Lung (tissue), 12 donors: ENCODE measurements around the gene RAB7B. TPM values are rescaled to one million over a fixed set of nuclear protein-coding genes. Genes with fewer than 3 reads are reported as not detected.

ENCODE experiments used
- ATAC-seq: fragments of 200-7000 bp; cut with Tn5 transposase; one replicate; pipeline ENCODE4 v1.9.1; 2020; ENCODE audit warnings: moderate number of reproducible peaks; ENCODE audit not compliant: insufficient read depth, low FRiP score
- DNase-seq, 3 donors: peaks; one replicate each; pipeline ENCODE4 v3.0.0-alpha.2; 2013 to 2017
- H3K27ac ChIP-seq, 2 donors: one replicate each; pipeline ENCODE4 v1.5.1; 2013; ENCODE audit warnings: mild to moderate bottlenecking in 2 of 2, moderate library complexity in 2 of 2, control low read depth in 1 of 2, inconsistent platforms in 1 of 2, low read depth in 1 of 2, low read length in 1 of 2
- H3K27me3 ChIP-seq, 3 donors: one replicate each; pipeline ENCODE4 v1.5.1; 2013; ENCODE audit warnings: low read length in 2 of 3; ENCODE audit not compliant: control insufficient read depth in 3 of 3, insufficient read depth in 3 of 3
- H3K36me3 ChIP-seq, 4 donors: one replicate each; pipeline ENCODE4 v1.5.1; 2013; ENCODE audit warnings: low read length in 4 of 4, mild to moderate bottlenecking in 1 of 4, moderate library complexity in 1 of 4; ENCODE audit not compliant: control insufficient read depth in 4 of 4, insufficient read depth in 4 of 4
- H3K4me1 ChIP-seq, 5 donors: one replicate each; pipeline ENCODE4 v1.5.1; 2013; ENCODE audit warnings: low read length in 5 of 5, mild to moderate bottlenecking in 2 of 5, moderate library complexity in 1 of 5; ENCODE audit not compliant: control insufficient read depth in 5 of 5, insufficient read depth in 5 of 5
- H3K4me3 ChIP-seq: one replicate; pipeline ENCODE4 v1.5.1; 2013; ENCODE audit warnings: mild to moderate bottlenecking, control low read depth, moderate library complexity
- H3K9ac ChIP-seq, 2 donors: one replicate each; pipeline ENCODE4 v1.5.1; 2013; ENCODE audit warnings: low read length in 2 of 2, control low read depth in 1 of 2; ENCODE audit not compliant: insufficient read depth in 1 of 2
- H3K9me3 ChIP-seq, 4 donors: one replicate each; pipeline ENCODE4 v1.5.1; 2013; ENCODE audit warnings: low read length in 3 of 4, mild to moderate bottlenecking in 1 of 4, moderate library complexity in 1 of 4; ENCODE audit not compliant: control insufficient read depth in 4 of 4, insufficient read depth in 3 of 4
- CTCF ChIP-seq: IDR thresholded peaks from 2 replicates; pipeline ENCODE4 v1.5.1; 2012; ENCODE audit warnings: mild to moderate bottlenecking; ENCODE audit errors: control extremely low read depth, extremely low read depth
- WGBS, 2 donors: extraction: QIAGEN DNeasy Blood & Tissue Kit; methylation state at CpG; one replicate each; pipeline ENCODE4 v1.1.7; 2013; 5-methylcytosine and 5-hydroxymethylcytosine counted together
- polyA plus RNA-seq, 2 donors: library from polyadenylated mRNA; stranded (reverse); fragments of 200-250 nt; gene quantifications; one replicate each; pipeline ENCODE4 v1.2.1, GENCODE V29; 2013
- total RNA-seq, 2 donors: library from RNA; depleted of rRNA in 1 of 2; stranded (reverse); fragments of >200 nt in 1 of 2; gene quantifications; one replicate each; pipeline ENCODE4 v1.2.1, GENCODE V29; 2014 to 2021
- donor health status: control.
- donor health status: control.
- donor health status: Bipolar disorder and iron deficiency.
- donor health status: healthy.
- donor health status: DM: yes; HTN: yes; CAD: no.

The RAB7B gene
- total and polyA plus RNA-seq, 4 donors = 3.4 to 16.2 (median 4.4) TPM

- Histone ChIP-seq H3K27ac (no peak overlapping the region), H3K27me3 (no peaks in the 10 kb centered on the region), H3K9me3 (no peaks in the 10 kb centered on the region), H3K4me1 (peaks cover 0 to 4% (median 0%) of the 10 kb centered on the region in 5 donors), H3K36me3 (peaks cover 0 to 3% (median 0%) of the 10 kb centered on the region in 4 donors), H3K9ac (no peak overlapping the region), H3K4me3 (no peak overlapping the region)
- WGBS, 2 donors = 70 to 73% methylated on average over 3 of the region's 3 CpGs
- TF ChIP-seq CTCF = no peak
- ATAC-seq (no peak), DNase-seq (no peak)
Observed at GRCh38 chr1:205980237-205980870, 22.8 kb downstream of the RAB7B start.

GRCh38 chr1:205979301-205979700 lies 23.9 kb downstream of the RAB7B start:
- Histone ChIP-seq H3K4me3 (no peak overlapping the region), H3K27me3 (no peaks in the 10 kb centered on the region), H3K27ac (no peak overlapping the region), H3K4me1 (peaks cover 0 to 4% (median 0%) of the 10 kb centered on the region in 5 donors), H3K9ac (no peak overlapping the region), H3K9me3 (peaks cover 0 to 3% (median 0%) of the 10 kb centered on the region in 4 donors), H3K36me3 (peaks cover 0 to 3% (median 0%) of the 10 kb centered on the region in 4 donors)
- no peak for DNase-seq
- no peak for ATAC-seq
- TF ChIP-seq CTCF = no peak
- WGBS, 2 donors = 92 to 94% methylated on average over 6 of the region's 6 CpGs

- 80 to 87% methylated on average over 7 of the region's 7 CpGs for WGBS, 2 donors
- H3K4me3 ChIP-seq = no peak overlapping the region
Observed at GRCh38 chr1:205978676-205979075, 24.5 kb downstream of the RAB7B start.

More at GRCh38 chr1:205978676-205979075, 24.5 kb downstream of the RAB7B start:
- Histone ChIP-seq H3K9me3 (peaks cover 0 to 3% (median 0%) of the 10 kb centered on the region in 4 donors), H3K36me3 (peaks cover 0 to 3% (median 0%) of the 10 kb centered on the region in 4 donors), H3K9ac (no peak overlapping the region), H3K27ac (no peak overlapping the region), H3K4me1 (peaks cover 0 to 4% (median 0%) of the 10 kb centered on the region in 5 donors), H3K27me3 (no peaks in the 10 kb centered on the region)
- DNase-seq (no peak), ATAC-seq (no peak)
- TF ChIP-seq CTCF = no peak
